SH-SY5Y (cell line): ENCODE measurements around the gene SRGAP3.

Source experiments
- GATA2 ChIP-seq: IDR thresholded peaks from 2 replicates; pipeline ENCODE4 v1.6.1; 2011; ENCODE audit warnings: mild to moderate bottlenecking, low read depth, low read length
- GATA3 ChIP-seq: IDR thresholded peaks from 2 replicates; pipeline ENCODE4 v1.6.1; 2011; ENCODE audit warnings: low read depth, mild to moderate bottlenecking, low read length, moderate library complexity

Gene SRGAP3

GRCh38 chr3:9241956-9242355 lies 7.5 kb downstream of the SRGAP3 start:
- TF ChIP-seq GATA2 (no peak), GATA3 (no peak)

DNA sequence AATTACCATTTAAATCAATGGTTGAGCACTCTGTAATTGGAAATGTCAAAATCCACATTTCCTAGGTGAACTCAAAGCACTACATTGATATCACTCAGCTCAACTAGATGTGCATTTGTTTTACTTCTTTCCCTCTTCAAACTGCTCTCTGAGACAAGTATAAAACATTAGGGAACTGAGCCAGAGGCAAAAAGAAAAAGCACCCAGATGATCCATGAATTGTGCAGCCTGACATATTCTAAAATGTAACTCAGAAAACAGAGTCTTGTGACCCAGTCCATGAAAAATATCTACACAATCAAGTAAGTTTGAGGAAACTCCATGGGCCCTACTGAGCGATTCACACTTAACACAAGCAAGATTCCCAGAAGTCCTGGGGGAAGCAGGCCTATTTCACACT lies 9.8 kb downstream of the SRGAP3 start:
- TF ChIP-seq GATA2, result no peak
- TF ChIP-seq GATA3, result no peak

- TF ChIP-seq GATA3 (no peak), GATA2 (no peak)
Observed at GRCh38 chr3:9238721-9239295, 10.6 kb downstream of the SRGAP3 start.

DNA sequence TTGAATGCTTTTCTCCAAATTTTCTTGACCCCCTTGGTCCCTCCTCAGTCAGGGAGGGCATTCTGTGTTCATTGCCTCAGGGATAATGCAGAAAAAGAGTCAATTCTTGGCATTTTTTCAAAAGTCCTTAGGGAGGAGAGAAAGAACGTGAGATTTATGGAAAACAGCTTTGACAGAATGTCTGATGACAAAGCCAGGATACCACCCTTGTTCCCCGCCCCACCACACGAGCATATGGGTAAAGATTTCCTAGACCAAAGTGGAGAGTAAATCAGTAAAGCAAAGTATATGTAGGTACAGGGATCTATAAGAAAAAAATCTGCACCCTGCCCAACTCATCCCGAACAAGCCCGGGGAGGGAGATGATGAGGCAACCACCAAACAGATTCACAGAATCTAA lies 11.2 kb downstream of the SRGAP3 start:
- TF ChIP-seq GATA2 (no peak), GATA3 (no peak)

GRCh38 chr3:9233814-9234600 lies 15.4 kb downstream of the SRGAP3 start:
- TF ChIP-seq GATA3 (no peak), GATA2 (no peak)

GRCh38 chr3:9233101-9233500 lies 16.3 kb downstream of the SRGAP3 start:
- TF ChIP-seq GATA2 (no peak), GATA3 (no peak)

DNA sequence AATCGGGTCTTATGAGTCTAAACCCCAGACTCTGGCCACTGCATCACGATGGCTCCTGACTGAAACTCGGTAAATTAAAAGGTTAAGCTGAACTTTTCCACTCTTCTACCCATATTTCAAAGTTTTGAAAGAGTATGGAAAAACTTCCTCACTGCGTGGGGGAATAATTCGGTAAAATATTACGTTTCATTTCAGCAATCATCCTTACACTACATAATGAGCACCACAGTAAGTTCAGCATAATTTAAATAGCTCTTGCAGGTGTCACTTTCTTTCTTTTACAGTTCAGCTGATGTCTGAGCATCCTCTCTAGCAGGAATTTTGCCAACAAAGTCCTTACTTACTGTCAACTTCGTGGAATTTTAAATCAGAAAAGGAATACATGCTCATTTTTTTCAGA lies 17.5 kb downstream of the SRGAP3 start:
- TF ChIP-seq GATA3 (no peak), GATA2 (no peak)

- TF ChIP-seq GATA3 (no peak), GATA2 (no peak)
Observed at GRCh38 chr3:9231471-9231870, 18.0 kb downstream of the SRGAP3 start.

GRCh38 chr3:9231006-9231405 lies 18.4 kb downstream of the SRGAP3 start:
- TF ChIP-seq GATA3 (no peak), GATA2 (no peak)

- TF ChIP-seq GATA2 (no peak), GATA3 (no peak)
Observed at GRCh38 chr3:9230596-9230995, 18.9 kb downstream of the SRGAP3 start.

DNA sequence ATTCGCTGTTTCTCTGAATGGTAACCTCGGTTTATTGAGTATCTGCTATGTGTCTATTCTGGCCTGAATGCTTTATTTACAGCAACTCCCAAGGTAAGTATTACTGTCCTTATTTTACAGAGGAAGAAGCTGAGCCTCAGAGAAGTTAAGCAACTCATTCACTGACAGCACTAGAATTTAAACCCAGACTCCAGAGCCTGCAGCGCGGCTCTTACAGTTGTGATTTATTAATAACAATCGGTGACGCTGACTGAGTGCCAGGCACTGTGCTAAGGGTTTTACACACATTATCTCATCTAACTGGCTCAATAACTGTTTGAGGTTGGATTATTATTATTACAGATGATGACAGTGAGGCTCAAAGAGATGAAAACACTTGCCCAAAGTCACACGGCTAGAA lies 19.6 kb downstream of the SRGAP3 start:
- no peak for TF ChIP-seq GATA3
- TF ChIP-seq GATA2, result no peak

DNA sequence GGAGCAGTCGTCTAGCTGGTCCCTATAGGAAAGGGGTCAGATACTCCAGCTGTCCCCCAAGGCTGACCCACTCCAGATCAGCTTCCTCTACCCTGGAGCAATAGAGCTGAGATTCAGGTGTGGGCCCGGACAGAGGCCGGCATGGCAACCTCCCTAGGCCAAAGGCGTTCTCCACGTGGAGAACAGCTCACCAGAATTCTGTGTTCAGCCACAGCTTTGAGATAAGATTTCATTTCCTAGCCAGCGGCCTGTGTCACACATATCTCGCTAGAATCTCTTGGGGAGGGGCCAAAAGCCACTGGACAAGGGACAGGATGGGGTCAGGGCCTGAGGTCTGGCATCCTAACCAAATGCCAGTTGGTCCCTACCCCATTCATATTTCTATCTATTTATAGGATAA lies 20.1 kb downstream of the SRGAP3 start:
- peak; percentile 76 for TF ChIP-seq GATA3
- peak; percentile 91 for TF ChIP-seq GATA2

DNA sequence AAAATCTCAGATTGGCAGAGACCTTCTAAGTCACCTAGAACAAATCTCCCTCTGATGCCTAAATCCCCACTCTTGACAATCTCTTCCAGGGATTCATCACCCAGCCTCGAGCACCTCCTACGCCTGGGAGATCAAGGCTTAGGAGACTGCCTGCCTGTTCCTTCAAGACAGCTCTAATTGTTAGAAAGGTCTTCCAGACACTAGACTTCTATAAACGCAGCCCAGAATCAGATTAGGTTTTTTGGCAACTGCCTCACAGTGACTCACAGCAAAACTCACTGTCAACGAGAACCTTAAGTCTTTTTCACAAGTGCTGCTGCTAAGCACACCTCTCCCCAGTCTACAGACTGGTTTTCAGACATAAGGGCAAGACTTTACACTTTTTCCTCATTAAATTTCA lies 23.1 kb downstream of the SRGAP3 start:
- no peak for TF ChIP-seq GATA3
- TF ChIP-seq GATA2, result no peak

- no peak for TF ChIP-seq GATA3
- no peak for TF ChIP-seq GATA2
Observed at GRCh38 chr3:9225268-9225667, 24.2 kb downstream of the SRGAP3 start.

DNA sequence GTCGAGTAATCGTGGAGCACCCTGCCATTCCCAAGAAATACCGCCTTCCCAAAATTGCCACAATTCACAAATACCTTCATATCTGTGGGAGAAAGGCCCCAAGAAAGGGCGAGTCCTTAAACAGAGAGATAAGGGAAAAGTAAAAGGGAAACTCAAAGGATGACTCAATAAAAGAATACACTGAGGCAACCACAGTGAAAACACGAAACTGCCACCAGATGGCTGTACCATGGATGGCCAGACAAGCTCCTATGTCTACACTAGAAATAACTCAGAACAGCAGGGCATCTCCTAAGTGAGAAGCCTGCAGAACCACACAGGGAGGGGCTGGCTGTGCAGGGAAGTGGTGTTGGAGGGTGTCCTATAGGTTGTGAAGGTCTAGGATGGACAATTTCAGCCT lies 25.0 kb downstream of the SRGAP3 start:
- TF ChIP-seq GATA3 (no peak), GATA2 (no peak)

- no peak for TF ChIP-seq GATA3
Observed at GRCh38 chr3:9223672-9224071, 25.8 kb downstream of the SRGAP3 start.
